Lung (tissue), 16 donors: ENCODE measurements around the gene ECSCR. TPM values are rescaled to one million over a fixed set of nuclear protein-coding genes. Genes with fewer than 3 reads are reported as not detected.
"Not testable (repeated sequence)": the region's sequence is repeated elsewhere in the genome, so short reads cannot be mapped to it uniquely, and the experiment has no call there.

Experiments
- ATAC-seq: fragments of 200-7000 bp; cut with Tn5 transposase; one replicate; pipeline ENCODE4 v1.9.1; 2020; ENCODE audit warnings: moderate number of reproducible peaks; ENCODE audit not compliant: insufficient read depth, low FRiP score
- DNase-seq, 3 donors: peaks; one replicate each; pipeline ENCODE4 v3.0.0-alpha.2; 2013 to 2017
- H3K27ac ChIP-seq, 2 donors: one replicate each; pipeline ENCODE4 v1.5.1; 2013; ENCODE audit warnings: mild to moderate bottlenecking in 2 of 2, moderate library complexity in 2 of 2, control low read depth in 1 of 2, inconsistent platforms in 1 of 2, low read depth in 1 of 2, low read length in 1 of 2
- H3K27me3 ChIP-seq, 3 donors: one replicate each; pipeline ENCODE4 v1.5.1; 2013; ENCODE audit warnings: low read length in 2 of 3; ENCODE audit not compliant: control insufficient read depth in 3 of 3, insufficient read depth in 3 of 3
- H3K36me3 ChIP-seq, 4 donors: one replicate each; pipeline ENCODE4 v1.5.1; 2013; ENCODE audit warnings: low read length in 4 of 4, mild to moderate bottlenecking in 1 of 4, moderate library complexity in 1 of 4; ENCODE audit not compliant: control insufficient read depth in 4 of 4, insufficient read depth in 4 of 4
- H3K4me1 ChIP-seq, 5 donors: one replicate each; pipeline ENCODE4 v1.5.1; 2013; ENCODE audit warnings: low read length in 5 of 5, mild to moderate bottlenecking in 2 of 5, moderate library complexity in 1 of 5; ENCODE audit not compliant: control insufficient read depth in 5 of 5, insufficient read depth in 5 of 5
- H3K4me3 ChIP-seq: one replicate; pipeline ENCODE4 v1.5.1; 2013; ENCODE audit warnings: mild to moderate bottlenecking, control low read depth, moderate library complexity
- H3K9ac ChIP-seq, 2 donors: one replicate each; pipeline ENCODE4 v1.5.1; 2013; ENCODE audit warnings: low read length in 2 of 2, control low read depth in 1 of 2; ENCODE audit not compliant: insufficient read depth in 1 of 2
- H3K9me3 ChIP-seq, 4 donors: one replicate each; pipeline ENCODE4 v1.5.1; 2013; ENCODE audit warnings: low read length in 3 of 4, mild to moderate bottlenecking in 1 of 4, moderate library complexity in 1 of 4; ENCODE audit not compliant: control insufficient read depth in 4 of 4, insufficient read depth in 3 of 4
- WGBS, 2 donors: extraction: QIAGEN DNeasy Blood & Tissue Kit; methylation state at CpG; one replicate each; pipeline ENCODE4 v1.1.7; 2013; 5-methylcytosine and 5-hydroxymethylcytosine counted together
- long read RNA-seq, 5 donors: transcript quantifications; one replicate each; lab custom pipeline, GENCODE V29; 2026
- polyA plus RNA-seq, 2 donors: library from polyadenylated mRNA; stranded (reverse); fragments of 200-250 nt; gene quantifications; one replicate each; pipeline ENCODE4 v1.2.1, GENCODE V29; 2013
- total RNA-seq, 2 donors: library from RNA; depleted of rRNA in 1 of 2; stranded (reverse); fragments of >200 nt in 1 of 2; gene quantifications; one replicate each; pipeline ENCODE4 v1.2.1, GENCODE V29; 2014 to 2021
- TF ChIP-seq, protein P1 (sequence below): IDR thresholded peaks from 2 replicates; pipeline ENCODE4 v1.5.1; 2012; ENCODE audit warnings: mild to moderate bottlenecking; ENCODE audit errors: control extremely low read depth, extremely low read depth
- donor health status: control.
- donor health status: control.
- donor health status: Bipolar disorder and iron deficiency.
- donor health status: healthy.
- donor health status: DM: yes; HTN: yes; CAD: no.

The ECSCR gene, protein sequence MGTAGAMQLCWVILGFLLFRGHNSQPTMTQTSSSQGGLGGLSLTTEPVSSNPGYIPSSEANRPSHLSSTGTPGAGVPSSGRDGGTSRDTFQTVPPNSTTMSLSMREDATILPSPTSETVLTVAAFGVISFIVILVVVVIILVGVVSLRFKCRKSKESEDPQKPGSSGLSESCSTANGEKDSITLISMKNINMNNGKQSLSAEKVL
- total RNA-seq (10 to 100 TPM; 46.2 to 46.7 TPM), polyA plus RNA-seq (10 to 100 TPM; 24.6 to 55.7 TPM)
- long read RNA-seq, donor 1, transcript ECSCR-201 (10 exons, 1,035 nt), result major isoform, 5 of 5 reads
- long read RNA-seq, donor 1, partial matches to known transcripts, result 0 of 5 reads
- long read RNA-seq, donor 1, other reads (novel, unspliced or antisense), result 0 of 5 reads
- long read RNA-seq, donor 2, transcript ECSCR-201 (10 exons, 1,035 nt), result major isoform, 11 of 11 reads
- long read RNA-seq, donor 2, partial matches to known transcripts, result 0 of 11 reads
- long read RNA-seq, donor 2, other reads (novel, unspliced or antisense), result 0 of 11 reads
- long read RNA-seq, donor 3, transcript ECSCR-201 (10 exons, 1,035 nt), result major isoform, 7 of 7 reads
- long read RNA-seq, donor 3, partial matches to known transcripts, result 0 of 7 reads
- long read RNA-seq, donor 3, other reads (novel, unspliced or antisense), result 0 of 7 reads
- long read RNA-seq, donor 4, partial matches to known transcripts, result 0 of 1 reads
- long read RNA-seq, donor 4, other reads (novel, unspliced or antisense), result 0 of 1 reads
- long read RNA-seq, donor 5, transcript ECSCR-201 (10 exons, 1,035 nt), result major isoform, 17 of 17 reads
- long read RNA-seq, donor 5, partial matches to known transcripts, result 0 of 17 reads
- long read RNA-seq, donor 5, other reads (novel, unspliced or antisense), result 0 of 17 reads

DNA sequence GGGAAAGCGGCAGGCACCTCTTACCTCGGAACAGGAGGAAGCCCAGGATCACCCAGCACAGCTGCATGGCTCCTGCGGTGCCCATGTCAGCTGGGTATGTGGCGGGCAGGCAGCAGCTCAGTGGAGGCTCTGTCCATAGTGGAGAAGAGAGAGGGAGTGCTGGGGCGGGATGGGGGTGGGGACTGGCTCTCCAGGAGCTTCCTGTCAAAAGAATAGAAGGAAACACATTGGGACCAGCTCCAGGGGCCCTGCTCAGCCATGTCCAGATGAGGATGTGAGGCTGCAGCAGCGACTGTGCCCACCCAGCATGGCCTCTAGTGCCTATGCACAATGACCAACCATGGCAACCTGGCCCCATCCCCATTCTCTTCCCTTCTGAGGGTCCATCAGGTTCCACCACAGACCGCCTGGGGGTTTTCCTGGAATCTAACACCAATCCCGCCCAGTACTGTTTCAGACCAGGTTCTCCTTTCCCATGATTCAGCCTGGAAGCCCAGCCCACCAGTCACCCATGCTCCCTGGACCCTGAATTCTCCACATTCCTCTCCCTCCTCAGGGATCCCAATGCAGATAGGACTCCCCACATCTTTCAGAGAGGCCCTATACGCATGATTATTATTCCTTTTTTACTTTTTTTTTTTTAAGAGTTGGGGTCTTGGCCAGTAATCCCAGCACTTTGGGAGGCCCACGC, at the start of gene ECSCR:
ECSCR (minus strand) TSS at position 158 of the 691 bp plus-strand sequence; CDS start at position 85, 73 bp downstream.
- Histone ChIP-seq H3K4me1 (peaks cover 0 to 5% (median 0%) of the 10 kb centered on the region in 5 donors), H3K4me3 (peak within 1 kb of the TSS; percentile 36), H3K27me3 (no peaks in the 10 kb centered on the region), H3K9me3 (no peaks in the 10 kb centered on the region), H3K27ac (peak within 1 kb of the TSS; percentile 43 to 89), H3K9ac (no peak within 1 kb of the TSS), H3K36me3 (no peaks in the 10 kb centered on the region)
- 74 to 77% methylated on average over 10 of the region's 10 CpGs for WGBS, 2 donors
- TF ChIP-seq, protein P1, sequence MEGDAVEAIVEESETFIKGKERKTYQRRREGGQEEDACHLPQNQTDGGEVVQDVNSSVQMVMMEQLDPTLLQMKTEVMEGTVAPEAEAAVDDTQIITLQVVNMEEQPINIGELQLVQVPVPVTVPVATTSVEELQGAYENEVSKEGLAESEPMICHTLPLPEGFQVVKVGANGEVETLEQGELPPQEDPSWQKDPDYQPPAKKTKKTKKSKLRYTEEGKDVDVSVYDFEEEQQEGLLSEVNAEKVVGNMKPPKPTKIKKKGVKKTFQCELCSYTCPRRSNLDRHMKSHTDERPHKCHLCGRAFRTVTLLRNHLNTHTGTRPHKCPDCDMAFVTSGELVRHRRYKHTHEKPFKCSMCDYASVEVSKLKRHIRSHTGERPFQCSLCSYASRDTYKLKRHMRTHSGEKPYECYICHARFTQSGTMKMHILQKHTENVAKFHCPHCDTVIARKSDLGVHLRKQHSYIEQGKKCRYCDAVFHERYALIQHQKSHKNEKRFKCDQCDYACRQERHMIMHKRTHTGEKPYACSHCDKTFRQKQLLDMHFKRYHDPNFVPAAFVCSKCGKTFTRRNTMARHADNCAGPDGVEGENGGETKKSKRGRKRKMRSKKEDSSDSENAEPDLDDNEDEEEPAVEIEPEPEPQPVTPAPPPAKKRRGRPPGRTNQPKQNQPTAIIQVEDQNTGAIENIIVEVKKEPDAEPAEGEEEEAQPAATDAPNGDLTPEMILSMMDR, result no peak
- ATAC-seq (no peak), DNase-seq (peak; percentile 41 to 69 (median 46))

DNA sequence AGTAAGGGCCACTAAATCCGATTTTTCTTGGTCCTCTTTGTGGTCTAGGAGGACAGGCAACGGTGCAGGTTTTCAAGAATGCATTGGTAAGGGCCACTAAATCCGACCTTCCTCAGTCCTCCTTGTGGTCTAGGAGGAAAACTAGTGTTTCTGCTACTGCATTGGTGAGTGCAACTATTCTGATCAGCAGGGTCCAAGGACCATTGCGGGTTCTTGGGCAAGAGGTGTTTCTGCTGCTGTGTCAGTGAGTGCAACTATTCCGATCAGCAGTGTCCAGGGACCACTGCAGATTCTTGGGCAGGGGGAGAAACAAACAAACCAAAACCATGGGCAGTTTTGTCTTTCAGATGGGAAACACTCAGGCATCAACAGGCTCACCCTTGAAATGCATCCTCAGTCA, 42.2 kb upstream of the ECSCR start:
- H3K4me1 ChIP-seq, H3K4me3 ChIP-seq, H3K27ac ChIP-seq, H3K27me3 ChIP-seq, H3K36me3 ChIP-seq, ATAC-seq, H3K9ac ChIP-seq, DNase-seq, H3K9me3 ChIP-seq: not testable (repeated sequence)
- 89 to 90% methylated on average over 5 of the region's 5 CpGs for WGBS, 2 donors

DNA sequence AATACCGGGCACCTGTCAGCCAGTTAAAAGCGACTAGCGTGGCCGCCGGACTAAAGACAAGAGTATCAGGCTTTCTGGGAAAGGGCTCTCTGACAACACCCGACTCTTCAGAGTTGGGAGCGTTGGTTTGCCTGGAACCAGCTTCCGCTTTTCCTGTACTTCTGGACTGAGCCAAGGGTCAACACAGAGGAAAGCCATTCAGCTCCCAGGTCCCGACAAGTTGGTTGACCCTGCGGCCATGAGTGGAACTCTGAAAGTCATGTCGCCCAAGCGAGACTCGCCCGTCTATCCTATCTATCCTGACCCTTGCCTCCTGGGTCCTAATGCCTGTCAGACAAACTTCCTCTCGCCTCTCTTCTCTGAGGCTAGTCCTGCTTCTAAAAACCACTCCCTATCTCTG, 41.3 kb upstream of the ECSCR start:
- not testable (repeated sequence) for ATAC-seq, H3K36me3 ChIP-seq, H3K9ac ChIP-seq, H3K27me3 ChIP-seq, H3K9me3 ChIP-seq, H3K27ac ChIP-seq, DNase-seq, H3K4me1 ChIP-seq, H3K4me3 ChIP-seq
- 88 to 90% methylated on average over 15 of the region's 15 CpGs for WGBS, 2 donors

DNA sequence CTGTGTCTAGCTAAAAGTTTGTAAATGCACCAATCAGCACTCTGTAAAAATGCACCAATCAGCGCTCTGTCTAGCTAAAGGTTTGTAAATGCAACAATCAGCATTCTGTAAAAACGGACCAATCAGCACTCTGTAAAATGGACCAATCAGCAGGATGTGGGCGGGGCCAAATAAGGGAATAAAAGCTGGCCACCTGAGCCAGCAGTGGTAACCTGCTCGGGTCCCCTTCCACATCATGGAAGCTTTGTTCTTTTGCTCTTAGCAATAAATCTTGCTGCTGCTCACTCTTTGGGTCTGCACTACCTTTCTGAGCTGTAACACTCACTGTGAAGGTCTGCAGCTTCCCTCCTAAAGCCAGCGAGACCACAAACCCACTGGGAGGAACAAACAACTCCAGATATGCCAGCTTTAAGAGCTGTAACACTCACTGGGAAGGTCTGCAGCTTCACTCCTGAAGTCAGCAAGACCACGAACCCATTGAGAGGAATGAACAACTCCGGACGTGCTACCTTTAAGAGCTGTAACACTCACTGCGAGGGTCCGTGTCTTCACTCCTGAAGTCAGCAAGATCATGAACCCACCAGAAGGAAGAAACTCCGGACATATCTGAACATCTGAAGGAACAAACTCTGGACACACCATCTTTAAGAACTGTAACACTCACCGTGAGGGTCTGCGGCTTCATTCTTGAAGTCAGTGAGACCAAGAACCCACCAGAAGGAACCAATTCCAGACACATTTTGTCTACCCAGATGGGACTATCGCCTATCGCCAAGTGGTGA, 40.7 kb upstream of the ECSCR start:
- not testable (repeated sequence) for H3K4me1 ChIP-seq, H3K9ac ChIP-seq, ATAC-seq, H3K27ac ChIP-seq, H3K36me3 ChIP-seq, H3K9me3 ChIP-seq, H3K27me3 ChIP-seq, DNase-seq, H3K4me3 ChIP-seq
- WGBS, 2 donors, result 91 to 93% methylated on average over 15 of the region's 15 CpGs
